ENCODE results near the gene LITAFD.

- no peak for TF ChIP-seq SIN3A (IDR thresholded peaks at IDR 0.05; ENCODE audit: borderline replicate concordance, low read depth, low read length)
- TF ChIP-seq POLR2AphosphoS5 (IDR thresholded peaks at IDR 0.05; ENCODE audit: low read depth, low read length), result no peak
- no peak for TF ChIP-seq NFIC (IDR thresholded peaks at IDR 0.05; ENCODE audit: borderline replicate concordance)
- TF ChIP-seq, protein P1, sequence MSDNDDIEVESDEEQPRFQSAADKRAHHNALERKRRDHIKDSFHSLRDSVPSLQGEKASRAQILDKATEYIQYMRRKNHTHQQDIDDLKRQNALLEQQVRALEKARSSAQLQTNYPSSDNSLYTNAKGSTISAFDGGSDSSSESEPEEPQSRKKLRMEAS (IDR thresholded peaks at IDR 0.05; ENCODE audit: low read depth), result no peak
Observed at GRCh38 chr16:8888951-8889892, 7.1 kb downstream of the LITAFD start.
